Putamen (tissue), 1 donor: ENCODE data around the gene C19orf67.
"Not testable (repeated sequence)": the region's sequence is repeated elsewhere in the genome, so short reads cannot be mapped to it uniquely, and the experiment has no call there.

ENCODE experiments used
- DNase-seq: peaks from one replicate; pipeline ENCODE4 v3.0.0-alpha.2; 2016; ENCODE audit warnings: low spot score

The C19orf67 gene

GRCh38 chr19:14056069-14056666 lies 29.4 kb downstream of the C19orf67 start:
- no peak for DNase-seq

GRCh38 chr19:14055396-14055795 lies 30.2 kb downstream of the C19orf67 start:
- DNase-seq, result no peak

GRCh38 chr19:14054721-14055120 lies 30.9 kb downstream of the C19orf67 start:
- no peak for DNase-seq

- DNase-seq, result no peak
These were observed 31.5 kb downstream of the C19orf67 start for GRCh38 chr19:14054099-14054498.

- no peak for DNase-seq
These were observed 32.1 kb downstream of the C19orf67 start for GRCh38 chr19:14053500-14053899.

- DNase-seq, result no peak
These were observed 32.6 kb downstream of the C19orf67 start for GRCh38 chr19:14053032-14053431.

- DNase-seq, result no peak
These were observed 33.1 kb downstream of the C19orf67 start for GRCh38 chr19:14052470-14052869.

GRCh38 chr19:14051980-14052379 lies 33.6 kb downstream of the C19orf67 start:
- no peak for DNase-seq

GRCh38 chr19:14050961-14051360 lies 34.6 kb downstream of the C19orf67 start:
- not testable (repeated sequence) for DNase-seq

- DNase-seq, result no peak
These were observed 35.1 kb downstream of the C19orf67 start for GRCh38 chr19:14050512-14050911.

- DNase-seq, result no peak
These were observed 37.0 kb downstream of the C19orf67 start for GRCh38 chr19:14048443-14049153.

- not testable (repeated sequence) for DNase-seq
These were observed 37.7 kb downstream of the C19orf67 start for GRCh38 chr19:14047866-14048265.

GRCh38 chr19:14042659-14043608 lies 42.6 kb downstream of the C19orf67 start:
- peak; percentile 20 for DNase-seq

GRCh38 chr19:14039181-14039580 lies 46.4 kb downstream of the C19orf67 start:
- no peak for DNase-seq

- DNase-seq, result no peak
These were observed 49.9 kb downstream of the C19orf67 start for GRCh38 chr19:14035706-14036105.

GRCh38 chr19:14035159-14035558 lies 50.4 kb downstream of the C19orf67 start:
- not testable (repeated sequence) for DNase-seq

GRCh38 chr19:14033946-14034345 lies 51.6 kb downstream of the C19orf67 start:
- no peak for DNase-seq

GRCh38 chr19:14031719-14032480 lies 53.7 kb downstream of the C19orf67 start, which contains the start of gene IL27RA:
IL27RA (plus strand) TSS chr19:14031762; CDS start chr19:14031873, 111 bp downstream.
- DNase-seq, result no peak
